Measurements from ENCODE around the gene TBC1D30. TPM values are rescaled to one million over a fixed set of nuclear protein-coding genes. Genes with fewer than 3 reads are reported as not detected.

Gene TBC1D30
- total and polyA plus RNA-seq, 9 donors: 1.1 to 5.2 (median 2.6) TPM

GRCh38 chr12:64780531-64781279 lies 43.7 kb upstream of the TBC1D30 start:
- peaks cover 1% of the 10 kb centered on the region for H3K4me1 ChIP-seq (ENCODE audit: insufficient read depth)
- peak overlapping the region in 1 of 2 donors; percentile 3 for H3K27ac ChIP-seq
- 0 to 2% (median 0%) methylated on average over 19 to 103 of the region's 103 CpGs for WGBS, 3 donors
- TF ChIP-seq CTCF (IDR thresholded peaks at IDR 0.05) (no peak), POLR2A (IDR thresholded peaks at IDR 0.05) (no peak), EP300 (IDR thresholded peaks at IDR 0.05) (no peak)
- H3K9me3 ChIP-seq: no peaks in the 10 kb centered on the region
- intact Hi-C loops (cut with DNase I): no loop called here
- DNase-seq: peak; percentile 26 to 62 (median 51)
- H3K4me3 ChIP-seq: peak overlapping the region; percentile 43
- H3K27me3 ChIP-seq: no peaks in the 10 kb centered on the region
- no peaks in the 10 kb centered on the region for H3K36me3 ChIP-seq

GRCh38 chr12:64781280-64782190 lies 42.9 kb upstream of the TBC1D30 start:
- no peaks in the 10 kb centered on the region for H3K27me3 ChIP-seq
- 5 to 7% (median 6%) methylated on average over 35 to 39 of the region's 39 CpGs for WGBS, 3 donors
- no peak for DNase-seq
- intact Hi-C loops (cut with DNase I): no loop called here
- H3K9me3 ChIP-seq: no peaks in the 10 kb centered on the region
- H3K4me3 ChIP-seq: peak overlapping the region; percentile 43
- no peak for TF ChIP-seq EP300 (IDR thresholded peaks at IDR 0.05)
- TF ChIP-seq POLR2A (IDR thresholded peaks at IDR 0.05): no peak
- no peak for TF ChIP-seq CTCF (IDR thresholded peaks at IDR 0.05)
- no peak overlapping the region for H3K27ac ChIP-seq
- peaks cover 1% of the 10 kb centered on the region for H3K4me1 ChIP-seq (ENCODE audit: insufficient read depth)
- no peaks in the 10 kb centered on the region for H3K36me3 ChIP-seq

GRCh38 chr12:64782191-64782876 lies 42.1 kb upstream of the TBC1D30 start:
- Histone ChIP-seq H3K4me3 (no peak overlapping the region), H3K9me3 (no peaks in the 10 kb centered on the region), H3K27me3 (no peaks in the 10 kb centered on the region), H3K27ac (no peak overlapping the region), H3K36me3 (no peaks in the 10 kb centered on the region), H3K4me1 (ENCODE audit: insufficient read depth) (peaks cover 1% of the 10 kb centered on the region)
- no peak for TF ChIP-seq POLR2A (IDR thresholded peaks at IDR 0.05)
- TF ChIP-seq EP300 (IDR thresholded peaks at IDR 0.05): no peak
- no peak for TF ChIP-seq CTCF (IDR thresholded peaks at IDR 0.05)
- 62 to 81% (median 73%) methylated on average over 6 of the region's 6 CpGs for WGBS, 3 donors
- intact Hi-C loops (cut with DNase I): no loop called here
- no peak for DNase-seq

- Histone ChIP-seq H3K27ac (no peak overlapping the region), H3K36me3 (no peaks in the 10 kb centered on the region), H3K4me3 (no peak overlapping the region), H3K4me1 (ENCODE audit: insufficient read depth) (peaks cover 1% of the 10 kb centered on the region), H3K9me3 (no peaks in the 10 kb centered on the region), H3K27me3 (no peaks in the 10 kb centered on the region)
- intact Hi-C loops (cut with DNase I): no loop called here
- WGBS, 3 donors: 88 to 93% (median 91%) methylated on average over 6 of the region's 6 CpGs
- TF ChIP-seq EP300 (IDR thresholded peaks at IDR 0.05) (no peak), CTCF (IDR thresholded peaks at IDR 0.05) (no peak), POLR2A (IDR thresholded peaks at IDR 0.05) (no peak)
- DNase-seq: no peak
Observed at GRCh38 chr12:64785838-64786237, 38.6 kb upstream of the TBC1D30 start.
